Liver (tissue), 9 donors: ENCODE data around the gene DPP9. TPM values are rescaled to one million over a fixed set of nuclear protein-coding genes. Genes with fewer than 3 reads are reported as not detected.

ENCODE experiments used
- DNase-seq: peaks from one replicate; pipeline ENCODE4 v3.0.0-alpha.2; 2017; ENCODE audit warnings: low spot score
- H3K27ac ChIP-seq, 2 donors: one replicate each; pipeline ENCODE4 v1.7.0; 2013; ENCODE audit warnings: inconsistent platforms in 2 of 2, low read length in 2 of 2, control low read depth in 1 of 2, low read depth in 1 of 2, mild to moderate bottlenecking in 1 of 2
- H3K27me3 ChIP-seq, 4 donors: one replicate each; pipeline versions ENCODE4 v1.6.1 to v1.7.0; 2013; ENCODE audit warnings: low read length in 3 of 4, inconsistent platforms in 1 of 4, mild to moderate bottlenecking in 1 of 4, moderate library complexity in 1 of 4; ENCODE audit not compliant: control insufficient read depth in 4 of 4, insufficient read depth in 4 of 4
- H3K36me3 ChIP-seq, 4 donors: one replicate each; pipeline versions ENCODE4 v1.6.1 to v1.7.0; 2013; ENCODE audit warnings: low read length in 3 of 4, mild to moderate bottlenecking in 3 of 4, low read depth in 1 of 4, moderate library complexity in 1 of 4; ENCODE audit not compliant: control insufficient read depth in 4 of 4, insufficient read depth in 3 of 4
- H3K4me1 ChIP-seq, 4 donors: one replicate each; pipeline versions ENCODE4 v1.6.1 to v1.7.0; 2013; ENCODE audit warnings: low read length in 3 of 4, mild to moderate bottlenecking in 3 of 4, moderate library complexity in 1 of 4; ENCODE audit not compliant: control insufficient read depth in 4 of 4, insufficient read depth in 4 of 4
- H3K4me3 ChIP-seq, 3 donors: one replicate each; pipeline versions ENCODE4 v1.6.1 to v1.7.0; 2013; ENCODE audit warnings: low read length in 3 of 3, control low read depth in 1 of 3, low read depth in 1 of 3, mild to moderate bottlenecking in 1 of 3
- H3K9ac ChIP-seq, 2 donors: one replicate each; pipeline ENCODE4 v1.7.0; 2013; ENCODE audit warnings: low read length in 2 of 2, mild to moderate bottlenecking in 2 of 2, moderate library complexity in 2 of 2, control low read depth in 1 of 2, low read depth in 1 of 2
- H3K9me3 ChIP-seq, 4 donors: one replicate each; pipeline versions ENCODE4 v1.6.1 to v1.7.0; 2013; ENCODE audit warnings: low read length in 3 of 4; ENCODE audit not compliant: control insufficient read depth in 4 of 4
- EGR1 ChIP-seq, 2 donors: IDR thresholded peaks; 2 replicates each; pipeline ENCODE4 v1.6.1; 2016 to 2018; ENCODE audit warnings: antibody characterized with exemption in 2 of 2, low read depth in 2 of 2
- FOXA1 ChIP-seq: IDR thresholded peaks from 2 replicates; pipeline ENCODE4 v1.6.1; 2016; ENCODE audit warnings: antibody characterized with exemption
- FOXA2 ChIP-seq: IDR thresholded peaks from 2 replicates; pipeline ENCODE4 v1.6.1; 2016; ENCODE audit warnings: antibody characterized with exemption
- GABPA ChIP-seq, 2 donors: IDR thresholded peaks in 1 of 2; conservative IDR thresholded peaks in 1 of 2; 2 replicates each; pipeline ENCODE4 v1.6.1; 2016; ENCODE audit warnings: antibody characterized with exemption in 2 of 2, mild to moderate bottlenecking in 1 of 2, moderate library complexity in 1 of 2
- HNF4A ChIP-seq, 2 donors: conservative IDR thresholded peaks; 2 replicates each; pipeline ENCODE4 v1.6.1; 2016; ENCODE audit warnings: antibody characterized with exemption in 2 of 2, mild to moderate bottlenecking in 2 of 2
- HNF4G ChIP-seq: IDR thresholded peaks from 2 replicates; pipeline ENCODE4 v1.6.1; 2016; ENCODE audit warnings: antibody characterized with exemption
- JUND ChIP-seq, 2 donors: IDR thresholded peaks; 2 replicates each; pipeline ENCODE4 v1.6.1; 2016; ENCODE audit warnings: antibody characterized with exemption in 2 of 2
- NR2F2 ChIP-seq: IDR thresholded peaks from 2 replicates; pipeline ENCODE4 v1.6.1; 2016; ENCODE audit warnings: antibody characterized with exemption
- RAD21 ChIP-seq, 2 donors: IDR thresholded peaks; 2 replicates each; pipeline ENCODE4 v1.6.1; 2016; ENCODE audit warnings: antibody characterized with exemption in 2 of 2, mild to moderate bottlenecking in 2 of 2
- RXRA ChIP-seq, 2 donors: IDR thresholded peaks; 2 replicates each; pipeline ENCODE4 v1.6.1; 2017 to 2018; ENCODE audit warnings: antibody characterized with exemption in 2 of 2, mild to moderate bottlenecking in 1 of 2
- SP1 ChIP-seq: IDR thresholded peaks from 2 replicates; pipeline ENCODE4 v1.6.1; 2018; ENCODE audit warnings: antibody characterized with exemption, mild to moderate bottlenecking
- TAF1 ChIP-seq: conservative IDR thresholded peaks from 2 replicates; pipeline ENCODE4 v1.6.1; 2016; ENCODE audit warnings: antibody characterized with exemption, mild to moderate bottlenecking
- YY1 ChIP-seq: IDR thresholded peaks from 2 replicates; pipeline ENCODE4 v1.6.1; 2016; ENCODE audit warnings: antibody characterized with exemption, mild to moderate bottlenecking
- WGBS: extraction: QIAGEN DNeasy Blood & Tissue Kit; methylation state at CpG from one replicate; pipeline ENCODE4 v1.1.7; 2013; 5-methylcytosine and 5-hydroxymethylcytosine counted together
- polyA plus RNA-seq, 2 donors: library from polyadenylated mRNA; stranded (reverse) in 1 of 2; unstranded in 1 of 2; fragments of 200-250 nt in 1 of 2; fragments of >200 nt in 1 of 2; fragmentation: Nextera tagmentation in 1 of 2; extraction: Ambion mirVana in 1 of 2; gene quantifications; one replicate each; pipeline versions ENCODE4 v1.2.1 to v1.2.3, GENCODE V29; 2013 to 2015
- total RNA-seq, 2 donors: library from RNA; depleted of rRNA; stranded (reverse); fragments of >200 nt; gene quantifications; one replicate each; pipeline ENCODE4 v1.2.3, GENCODE V29; 2014
- TF ChIP-seq, protein P1 (sequence below): IDR thresholded peaks from 2 replicates; pipeline ENCODE4 v1.6.1; 2016; ENCODE audit warnings: antibody characterized with exemption
- TF ChIP-seq, protein P2 (sequence below): IDR thresholded peaks from 2 replicates; pipeline ENCODE4 v1.6.1; 2016; ENCODE audit warnings: antibody characterized with exemption
- TF ChIP-seq, protein P3 (sequence below): IDR thresholded peaks from 2 replicates; pipeline ENCODE4 v1.6.1; 2016; ENCODE audit warnings: antibody characterized with exemption, mild to moderate bottlenecking
- TF ChIP-seq, protein P4 (sequence below): fragments of 150-350 bp; IDR thresholded peaks from 2 replicates; pipeline ENCODE4 v1.5.1; 2017; ENCODE audit warnings: improper control_type of control experiment, low read depth, low read length; ENCODE audit not compliant: missing input control
- TF ChIP-seq, protein P5 (sequence below): IDR thresholded peaks from 2 replicates; pipeline ENCODE4 v1.6.1; 2016; ENCODE audit warnings: antibody characterized with exemption
- donor health status: healthy.
- donor health status: healthy.
- donor health status: healthy.
- donor health status: healthy.
- donor health status: healthy.

Gene DPP9
- total and polyA plus RNA-seq, 4 donors, result 20.5 to 74.5 (median 40.3) TPM

DNA sequence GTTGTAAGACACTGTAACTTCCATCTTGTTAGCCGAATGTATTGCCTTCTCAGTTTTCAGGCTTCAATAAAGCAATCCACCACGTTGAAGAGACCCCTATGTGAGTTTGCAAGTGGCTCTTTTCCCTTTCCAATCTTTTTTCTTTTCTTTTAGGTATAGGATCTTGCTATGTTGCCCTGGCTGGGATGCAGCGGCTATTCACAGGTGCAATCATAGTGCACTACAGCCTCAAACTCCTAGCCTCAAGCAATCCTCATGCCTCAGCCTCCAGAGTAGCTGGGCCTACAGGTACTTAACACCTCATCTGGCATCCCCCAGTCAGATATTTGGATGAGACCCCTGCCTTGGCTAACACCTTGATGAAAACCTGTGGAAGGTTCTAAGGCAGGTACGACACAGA lies 34.4 kb upstream of the DPP9 start:
- peaks cover 4 to 11% (median 6%) of the 10 kb centered on the region in 4 donors for H3K4me1 ChIP-seq
- H3K9ac ChIP-seq, result no peak overlapping the region
- TF ChIP-seq GABPA (IDR thresholded peaks at IDR 0.05 in 1 of 2, conservative IDR thresholded peaks at IDR 0.05 in 1 of 2) (no peak), FOXA1 (no peak), SP1 (no peak), FOXA2 (no peak), HNF4G (no peak), JUND (IDR thresholded peaks at IDR 0.05) (no peak), YY1 (no peak), RXRA (IDR thresholded peaks at IDR 0.05) (no peak), HNF4A (conservative IDR thresholded peaks at IDR 0.05) (no peak), EGR1 (IDR thresholded peaks at IDR 0.05; ENCODE audit: low read depth in 2 of 2) (no peak), TAF1 (no peak), RAD21 (IDR thresholded peaks at IDR 0.05) (no peak), NR2F2 (no peak)
- TF ChIP-seq, protein P1, sequence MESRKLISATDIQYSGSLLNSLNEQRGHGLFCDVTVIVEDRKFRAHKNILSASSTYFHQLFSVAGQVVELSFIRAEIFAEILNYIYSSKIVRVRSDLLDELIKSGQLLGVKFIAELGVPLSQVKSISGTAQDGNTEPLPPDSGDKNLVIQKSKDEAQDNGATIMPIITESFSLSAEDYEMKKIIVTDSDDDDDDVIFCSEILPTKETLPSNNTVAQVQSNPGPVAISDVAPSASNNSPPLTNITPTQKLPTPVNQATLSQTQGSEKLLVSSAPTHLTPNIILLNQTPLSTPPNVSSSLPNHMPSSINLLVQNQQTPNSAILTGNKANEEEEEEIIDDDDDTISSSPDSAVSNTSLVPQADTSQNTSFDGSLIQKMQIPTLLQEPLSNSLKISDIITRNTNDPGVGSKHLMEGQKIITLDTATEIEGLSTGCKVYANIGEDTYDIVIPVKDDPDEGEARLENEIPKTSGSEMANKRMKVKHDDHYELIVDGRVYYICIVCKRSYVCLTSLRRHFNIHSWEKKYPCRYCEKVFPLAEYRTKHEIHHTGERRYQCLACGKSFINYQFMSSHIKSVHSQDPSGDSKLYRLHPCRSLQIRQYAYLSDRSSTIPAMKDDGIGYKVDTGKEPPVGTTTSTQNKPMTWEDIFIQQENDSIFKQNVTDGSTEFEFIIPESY, result no peak
- TF ChIP-seq, protein P2, sequence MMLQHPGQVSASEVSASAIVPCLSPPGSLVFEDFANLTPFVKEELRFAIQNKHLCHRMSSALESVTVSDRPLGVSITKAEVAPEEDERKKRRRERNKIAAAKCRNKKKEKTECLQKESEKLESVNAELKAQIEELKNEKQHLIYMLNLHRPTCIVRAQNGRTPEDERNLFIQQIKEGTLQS, result no peak
- TF ChIP-seq, protein P3, sequence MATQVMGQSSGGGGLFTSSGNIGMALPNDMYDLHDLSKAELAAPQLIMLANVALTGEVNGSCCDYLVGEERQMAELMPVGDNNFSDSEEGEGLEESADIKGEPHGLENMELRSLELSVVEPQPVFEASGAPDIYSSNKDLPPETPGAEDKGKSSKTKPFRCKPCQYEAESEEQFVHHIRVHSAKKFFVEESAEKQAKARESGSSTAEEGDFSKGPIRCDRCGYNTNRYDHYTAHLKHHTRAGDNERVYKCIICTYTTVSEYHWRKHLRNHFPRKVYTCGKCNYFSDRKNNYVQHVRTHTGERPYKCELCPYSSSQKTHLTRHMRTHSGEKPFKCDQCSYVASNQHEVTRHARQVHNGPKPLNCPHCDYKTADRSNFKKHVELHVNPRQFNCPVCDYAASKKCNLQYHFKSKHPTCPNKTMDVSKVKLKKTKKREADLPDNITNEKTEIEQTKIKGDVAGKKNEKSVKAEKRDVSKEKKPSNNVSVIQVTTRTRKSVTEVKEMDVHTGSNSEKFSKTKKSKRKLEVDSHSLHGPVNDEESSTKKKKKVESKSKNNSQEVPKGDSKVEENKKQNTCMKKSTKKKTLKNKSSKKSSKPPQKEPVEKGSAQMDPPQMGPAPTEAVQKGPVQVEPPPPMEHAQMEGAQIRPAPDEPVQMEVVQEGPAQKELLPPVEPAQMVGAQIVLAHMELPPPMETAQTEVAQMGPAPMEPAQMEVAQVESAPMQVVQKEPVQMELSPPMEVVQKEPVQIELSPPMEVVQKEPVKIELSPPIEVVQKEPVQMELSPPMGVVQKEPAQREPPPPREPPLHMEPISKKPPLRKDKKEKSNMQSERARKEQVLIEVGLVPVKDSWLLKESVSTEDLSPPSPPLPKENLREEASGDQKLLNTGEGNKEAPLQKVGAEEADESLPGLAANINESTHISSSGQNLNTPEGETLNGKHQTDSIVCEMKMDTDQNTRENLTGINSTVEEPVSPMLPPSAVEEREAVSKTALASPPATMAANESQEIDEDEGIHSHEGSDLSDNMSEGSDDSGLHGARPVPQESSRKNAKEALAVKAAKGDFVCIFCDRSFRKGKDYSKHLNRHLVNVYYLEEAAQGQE, result no peak
- TF ChIP-seq, protein P4, sequence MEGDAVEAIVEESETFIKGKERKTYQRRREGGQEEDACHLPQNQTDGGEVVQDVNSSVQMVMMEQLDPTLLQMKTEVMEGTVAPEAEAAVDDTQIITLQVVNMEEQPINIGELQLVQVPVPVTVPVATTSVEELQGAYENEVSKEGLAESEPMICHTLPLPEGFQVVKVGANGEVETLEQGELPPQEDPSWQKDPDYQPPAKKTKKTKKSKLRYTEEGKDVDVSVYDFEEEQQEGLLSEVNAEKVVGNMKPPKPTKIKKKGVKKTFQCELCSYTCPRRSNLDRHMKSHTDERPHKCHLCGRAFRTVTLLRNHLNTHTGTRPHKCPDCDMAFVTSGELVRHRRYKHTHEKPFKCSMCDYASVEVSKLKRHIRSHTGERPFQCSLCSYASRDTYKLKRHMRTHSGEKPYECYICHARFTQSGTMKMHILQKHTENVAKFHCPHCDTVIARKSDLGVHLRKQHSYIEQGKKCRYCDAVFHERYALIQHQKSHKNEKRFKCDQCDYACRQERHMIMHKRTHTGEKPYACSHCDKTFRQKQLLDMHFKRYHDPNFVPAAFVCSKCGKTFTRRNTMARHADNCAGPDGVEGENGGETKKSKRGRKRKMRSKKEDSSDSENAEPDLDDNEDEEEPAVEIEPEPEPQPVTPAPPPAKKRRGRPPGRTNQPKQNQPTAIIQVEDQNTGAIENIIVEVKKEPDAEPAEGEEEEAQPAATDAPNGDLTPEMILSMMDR, result no peak
- TF ChIP-seq, protein P5, sequence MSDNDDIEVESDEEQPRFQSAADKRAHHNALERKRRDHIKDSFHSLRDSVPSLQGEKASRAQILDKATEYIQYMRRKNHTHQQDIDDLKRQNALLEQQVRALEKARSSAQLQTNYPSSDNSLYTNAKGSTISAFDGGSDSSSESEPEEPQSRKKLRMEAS, result no peak
- H3K27ac ChIP-seq, result no peak overlapping the region
- 79% methylated on average over 4 of the region's 4 CpGs for WGBS
- no peak overlapping the region for H3K4me3 ChIP-seq
- H3K27me3 ChIP-seq, result no peaks in the 10 kb centered on the region
- H3K9me3 ChIP-seq, result no peaks in the 10 kb centered on the region
- no peak for DNase-seq
- no peaks in the 10 kb centered on the region for H3K36me3 ChIP-seq
